ENCODE measurements around the gene DPYD. TPM values are rescaled to one million over a fixed set of nuclear protein-coding genes. Genes with fewer than 3 reads are reported as not detected.

DPYD gene
- polyA plus RNA-seq, 2 donors = 6.7 to 10.0 TPM

- Histone ChIP-seq H3K4me3 (ENCODE audit: low read depth in 1 of 2, low read length in 2 of 2) (no peak overlapping the region), H3K36me3 (ENCODE audit: control insufficient read depth in 2 of 2, insufficient read depth in 2 of 2, low read length in 1 of 2) (no peaks in the 10 kb centered on the region), H3K4me1 (ENCODE audit: control insufficient read depth in 2 of 2, insufficient read depth in 2 of 2, low read length in 1 of 2) (no peaks in the 10 kb centered on the region), H3K27ac (ENCODE audit: low read depth in 2 of 2, low read length in 1 of 2) (no peak overlapping the region), H3K9me3 (ENCODE audit: control insufficient read depth in 2 of 2, insufficient read depth in 1 of 2, low read depth in 1 of 2, low read length in 1 of 2) (no peaks in the 10 kb centered on the region), H3K27me3 (ENCODE audit: control insufficient read depth in 1 of 2, insufficient read depth in 2 of 2, low read length in 2 of 2) (no peaks in the 10 kb centered on the region)
- 91 to 93% methylated on average over 3 of the region's 3 CpGs for WGBS, 2 donors
Measured at GRCh38 chr1:97654876-97655585, 265.8 kb downstream of the DPYD start.

GRCh38 chr1:97651250-97651649 is 269.6 kb downstream of the DPYD start:
- no peaks in the 10 kb centered on the region for H3K9me3 ChIP-seq (ENCODE audit: control insufficient read depth in 2 of 2, insufficient read depth in 1 of 2, low read depth in 1 of 2, low read length in 1 of 2)
- no peaks in the 10 kb centered on the region for H3K4me1 ChIP-seq (ENCODE audit: control insufficient read depth in 2 of 2, insufficient read depth in 2 of 2, low read length in 1 of 2)
- 71 to 72% methylated on average over 3 of the region's 3 CpGs for WGBS, 2 donors
- H3K27ac ChIP-seq (ENCODE audit: low read depth in 2 of 2, low read length in 1 of 2) = no peak overlapping the region
- no peaks in the 10 kb centered on the region for H3K27me3 ChIP-seq (ENCODE audit: control insufficient read depth in 1 of 2, insufficient read depth in 2 of 2, low read length in 2 of 2)
- H3K4me3 ChIP-seq (ENCODE audit: low read depth in 1 of 2, low read length in 2 of 2) = no peak overlapping the region
- no peaks in the 10 kb centered on the region for H3K36me3 ChIP-seq (ENCODE audit: control insufficient read depth in 2 of 2, insufficient read depth in 2 of 2, low read length in 1 of 2)

- Histone ChIP-seq H3K27ac (ENCODE audit: low read depth in 2 of 2, low read length in 1 of 2) (no peak overlapping the region), H3K4me1 (ENCODE audit: control insufficient read depth in 2 of 2, insufficient read depth in 2 of 2, low read length in 1 of 2) (no peaks in the 10 kb centered on the region), H3K4me3 (ENCODE audit: low read depth in 1 of 2, low read length in 2 of 2) (no peak overlapping the region), H3K27me3 (ENCODE audit: control insufficient read depth in 1 of 2, insufficient read depth in 2 of 2, low read length in 2 of 2) (no peaks in the 10 kb centered on the region), H3K9me3 (ENCODE audit: control insufficient read depth in 2 of 2, insufficient read depth in 1 of 2, low read depth in 1 of 2, low read length in 1 of 2) (no peaks in the 10 kb centered on the region), H3K36me3 (ENCODE audit: control insufficient read depth in 2 of 2, insufficient read depth in 2 of 2, low read length in 1 of 2) (no peaks in the 10 kb centered on the region)
- WGBS, 2 donors = 89% methylated on average over 4 of the region's 4 CpGs
Measured at GRCh38 chr1:97649591-97649990, 271.2 kb downstream of the DPYD start.

GRCh38 chr1:97647776-97648175 is 273.1 kb downstream of the DPYD start:
- Histone ChIP-seq H3K27me3 (ENCODE audit: control insufficient read depth in 1 of 2, insufficient read depth in 2 of 2, low read length in 2 of 2) (no peaks in the 10 kb centered on the region), H3K4me1 (ENCODE audit: control insufficient read depth in 2 of 2, insufficient read depth in 2 of 2, low read length in 1 of 2) (no peaks in the 10 kb centered on the region), H3K36me3 (ENCODE audit: control insufficient read depth in 2 of 2, insufficient read depth in 2 of 2, low read length in 1 of 2) (no peaks in the 10 kb centered on the region), H3K9me3 (ENCODE audit: control insufficient read depth in 2 of 2, insufficient read depth in 1 of 2, low read depth in 1 of 2, low read length in 1 of 2) (no peaks in the 10 kb centered on the region), H3K4me3 (ENCODE audit: low read depth in 1 of 2, low read length in 2 of 2) (no peak overlapping the region), H3K27ac (ENCODE audit: low read depth in 2 of 2, low read length in 1 of 2) (no peak overlapping the region)

- WGBS, 2 donors = 96 to 97% methylated on average over 1 of the region's 1 CpG
- Histone ChIP-seq H3K9me3 (ENCODE audit: control insufficient read depth in 2 of 2, insufficient read depth in 1 of 2, low read depth in 1 of 2, low read length in 1 of 2) (no peaks in the 10 kb centered on the region), H3K4me1 (ENCODE audit: control insufficient read depth in 2 of 2, insufficient read depth in 2 of 2, low read length in 1 of 2) (no peaks in the 10 kb centered on the region), H3K27ac (ENCODE audit: low read depth in 2 of 2, low read length in 1 of 2) (no peak overlapping the region), H3K36me3 (ENCODE audit: control insufficient read depth in 2 of 2, insufficient read depth in 2 of 2, low read length in 1 of 2) (no peaks in the 10 kb centered on the region), H3K4me3 (ENCODE audit: low read depth in 1 of 2, low read length in 2 of 2) (no peak overlapping the region), H3K27me3 (ENCODE audit: control insufficient read depth in 1 of 2, insufficient read depth in 2 of 2, low read length in 2 of 2) (no peaks in the 10 kb centered on the region)
Measured at GRCh38 chr1:97646071-97646470, 274.8 kb downstream of the DPYD start.

GRCh38 chr1:97640677-97641076 is 280.2 kb downstream of the DPYD start:
- no peaks in the 10 kb centered on the region for H3K27me3 ChIP-seq (ENCODE audit: control insufficient read depth in 1 of 2, insufficient read depth in 2 of 2, low read length in 2 of 2)
- H3K27ac ChIP-seq (ENCODE audit: low read depth in 2 of 2, low read length in 1 of 2) = no peak overlapping the region
- no peak overlapping the region for H3K4me3 ChIP-seq (ENCODE audit: low read depth in 1 of 2, low read length in 2 of 2)
- no peaks in the 10 kb centered on the region for H3K4me1 ChIP-seq (ENCODE audit: control insufficient read depth in 2 of 2, insufficient read depth in 2 of 2, low read length in 1 of 2)
- no peaks in the 10 kb centered on the region for H3K9me3 ChIP-seq (ENCODE audit: control insufficient read depth in 2 of 2, insufficient read depth in 1 of 2, low read depth in 1 of 2, low read length in 1 of 2)
- H3K36me3 ChIP-seq (ENCODE audit: control insufficient read depth in 2 of 2, insufficient read depth in 2 of 2, low read length in 1 of 2) = no peaks in the 10 kb centered on the region

GRCh38 chr1:97636941-97637340 is 283.9 kb downstream of the DPYD start:
- Histone ChIP-seq H3K9me3 (ENCODE audit: control insufficient read depth in 2 of 2, insufficient read depth in 1 of 2, low read depth in 1 of 2, low read length in 1 of 2) (no peaks in the 10 kb centered on the region), H3K27ac (ENCODE audit: low read depth in 2 of 2, low read length in 1 of 2) (no peak overlapping the region), H3K4me3 (ENCODE audit: low read depth in 1 of 2, low read length in 2 of 2) (no peak overlapping the region), H3K4me1 (ENCODE audit: control insufficient read depth in 2 of 2, insufficient read depth in 2 of 2, low read length in 1 of 2) (no peaks in the 10 kb centered on the region), H3K27me3 (ENCODE audit: control insufficient read depth in 1 of 2, insufficient read depth in 2 of 2, low read length in 2 of 2) (no peaks in the 10 kb centered on the region), H3K36me3 (ENCODE audit: control insufficient read depth in 2 of 2, insufficient read depth in 2 of 2, low read length in 1 of 2) (no peaks in the 10 kb centered on the region)

- H3K4me3 ChIP-seq (ENCODE audit: low read depth in 1 of 2, low read length in 2 of 2) = no peak overlapping the region
Measured at GRCh38 chr1:97634758-97635157, 286.1 kb downstream of the DPYD start.

GRCh38 chr1:97632776-97633175 is 288.1 kb downstream of the DPYD start:
- H3K4me3 ChIP-seq (ENCODE audit: low read depth in 1 of 2, low read length in 2 of 2) = no peak overlapping the region
- no peaks in the 10 kb centered on the region for H3K27me3 ChIP-seq (ENCODE audit: control insufficient read depth in 1 of 2, insufficient read depth in 2 of 2, low read length in 2 of 2)
- H3K4me1 ChIP-seq (ENCODE audit: control insufficient read depth in 2 of 2, insufficient read depth in 2 of 2, low read length in 1 of 2) = peaks cover 0 to 3% of the 10 kb centered on the region in 2 donors
- no peaks in the 10 kb centered on the region for H3K9me3 ChIP-seq (ENCODE audit: control insufficient read depth in 2 of 2, insufficient read depth in 1 of 2, low read depth in 1 of 2, low read length in 1 of 2)
- no peak overlapping the region for H3K27ac ChIP-seq (ENCODE audit: low read depth in 2 of 2, low read length in 1 of 2)
- 55 to 59% methylated on average over 2 of the region's 2 CpGs for WGBS, 2 donors
- no peaks in the 10 kb centered on the region for H3K36me3 ChIP-seq (ENCODE audit: control insufficient read depth in 2 of 2, insufficient read depth in 2 of 2, low read length in 1 of 2)

More at GRCh38 chr1:97634758-97635157, 286.1 kb downstream of the DPYD start:
- peaks cover 0 to 3% of the 10 kb centered on the region in 2 donors for H3K4me1 ChIP-seq (ENCODE audit: control insufficient read depth in 2 of 2, insufficient read depth in 2 of 2, low read length in 1 of 2)
- H3K27ac ChIP-seq (ENCODE audit: low read depth in 2 of 2, low read length in 1 of 2) = no peak overlapping the region
- H3K36me3 ChIP-seq (ENCODE audit: control insufficient read depth in 2 of 2, insufficient read depth in 2 of 2, low read length in 1 of 2) = no peaks in the 10 kb centered on the region
- H3K9me3 ChIP-seq (ENCODE audit: control insufficient read depth in 2 of 2, insufficient read depth in 1 of 2, low read depth in 1 of 2, low read length in 1 of 2) = no peaks in the 10 kb centered on the region
- WGBS, 2 donors = 89 to 90% methylated on average over 2 of the region's 2 CpGs
- H3K27me3 ChIP-seq (ENCODE audit: control insufficient read depth in 1 of 2, insufficient read depth in 2 of 2, low read length in 2 of 2) = no peaks in the 10 kb centered on the region

- WGBS, 2 donors = 34 to 37% methylated on average over 4 of the region's 4 CpGs
- Histone ChIP-seq H3K4me1 (ENCODE audit: control insufficient read depth in 2 of 2, insufficient read depth in 2 of 2, low read length in 1 of 2) (peaks cover 0 to 3% of the 10 kb centered on the region in 2 donors), H3K4me3 (ENCODE audit: low read depth in 1 of 2, low read length in 2 of 2) (no peak overlapping the region), H3K27me3 (ENCODE audit: control insufficient read depth in 1 of 2, insufficient read depth in 2 of 2, low read length in 2 of 2) (no peaks in the 10 kb centered on the region), H3K9me3 (ENCODE audit: control insufficient read depth in 2 of 2, insufficient read depth in 1 of 2, low read depth in 1 of 2, low read length in 1 of 2) (no peaks in the 10 kb centered on the region), H3K27ac (ENCODE audit: low read depth in 2 of 2, low read length in 1 of 2) (no peak overlapping the region), H3K36me3 (ENCODE audit: control insufficient read depth in 2 of 2, insufficient read depth in 2 of 2, low read length in 1 of 2) (no peaks in the 10 kb centered on the region)
Measured at GRCh38 chr1:97632075-97632474, 288.8 kb downstream of the DPYD start.
